ENCODE results near the gene SEC23A. TPM values are rescaled to one million over a fixed set of nuclear protein-coding genes. Genes with fewer than 3 reads are reported as not detected.

SEC23A gene
- total RNA-seq, 4 donors from 2014 or later: 230 to 306 (median 249) TPM

GRCh38 chr14:38993981-38994380 is 109.1 kb downstream of the SEC23A start:
- 30 to 53% methylated on average over 2 of the region's 2 CpGs for WGBS, 2 donors (ENCODE audit: low coverage in 1 of 2)
- H3K4me3 ChIP-seq: no peak overlapping the region

GRCh38 chr14:38992067-38992844 is 110.8 kb downstream of the SEC23A start:
- Histone ChIP-seq H3K9me3 (no peaks in the 10 kb centered on the region), H3K27me3 (no peaks in the 10 kb centered on the region), H3K4me1 (peaks cover 0 to 8% (median 6%) of the 10 kb centered on the region in 3 donors), H3K36me3 (no peaks in the 10 kb centered on the region), H3K4me3 (no peak overlapping the region), H3K27ac (no peak overlapping the region)
- TF ChIP-seq CTCF (IDR thresholded peaks at IDR 0.05): no peak
- no peak for ATAC-seq
- WGBS, 2 donors (ENCODE audit: low coverage in 1 of 2): 70 to 74% methylated on average over 4 of the region's 4 CpGs

More at GRCh38 chr14:38993981-38994380, 109.1 kb downstream of the SEC23A start:
- no peak for TF ChIP-seq POLR2A (IDR thresholded peaks at IDR 0.05)
- TF ChIP-seq CTCF (IDR thresholded peaks at IDR 0.05): no peak
- TF ChIP-seq POLR2AphosphoS5 (IDR thresholded peaks at IDR 0.05): no peak
- no peak for TF ChIP-seq EP300 (IDR thresholded peaks at IDR 0.05)
- Histone ChIP-seq H3K27ac (no peak overlapping the region), H3K4me1 (peaks cover 0 to 8% (median 6%) of the 10 kb centered on the region in 3 donors), H3K36me3 (no peaks in the 10 kb centered on the region), H3K9me3 (no peaks in the 10 kb centered on the region), H3K27me3 (no peaks in the 10 kb centered on the region)
- ATAC-seq: no peak

- TF ChIP-seq EP300 (IDR thresholded peaks at IDR 0.05) (no peak), POLR2A (IDR thresholded peaks at IDR 0.05) (no peak), CTCF (IDR thresholded peaks at IDR 0.05) (no peak), POLR2AphosphoS5 (IDR thresholded peaks at IDR 0.05) (no peak)
- Histone ChIP-seq H3K9me3 (no peaks in the 10 kb centered on the region), H3K27ac (no peak overlapping the region), H3K4me3 (no peak overlapping the region), H3K36me3 (no peaks in the 10 kb centered on the region), H3K27me3 (no peaks in the 10 kb centered on the region), H3K4me1 (peaks cover 0 to 8% (median 6%) of the 10 kb centered on the region in 3 donors)
- 100% methylated on average over 1 of the region's 1 CpG for WGBS, 2 donors (ENCODE audit: low coverage in 1 of 2)
- ATAC-seq: no peak
These were observed 111.7 kb downstream of the SEC23A start for GRCh38 chr14:38991299-38991698.

GRCh38 chr14:38989922-38990546 is 113.0 kb downstream of the SEC23A start:
- no peak overlapping the region for H3K4me3 ChIP-seq
- H3K4me1 ChIP-seq: peaks cover 0 to 7% (median 6%) of the 10 kb centered on the region in 3 donors
- H3K27ac ChIP-seq: peak overlapping the region in 2 of 4 donors; percentile 29 to 31
- H3K9me3 ChIP-seq: no peaks in the 10 kb centered on the region
- H3K36me3 ChIP-seq: no peaks in the 10 kb centered on the region
- 40 to 46% methylated on average over 1 to 2 of the region's 2 CpGs for WGBS, 2 donors (ENCODE audit: low coverage in 1 of 2)
- no peak for ATAC-seq
- no peak for TF ChIP-seq CTCF (IDR thresholded peaks at IDR 0.05)
- no peak for TF ChIP-seq POLR2AphosphoS5 (IDR thresholded peaks at IDR 0.05)
- TF ChIP-seq POLR2A (IDR thresholded peaks at IDR 0.05): no peak
- TF ChIP-seq EP300 (IDR thresholded peaks at IDR 0.05): no peak
- H3K27me3 ChIP-seq: no peaks in the 10 kb centered on the region

- ATAC-seq: no peak
- H3K4me3 ChIP-seq: no peak overlapping the region
- no peaks in the 10 kb centered on the region for H3K9me3 ChIP-seq
- no peaks in the 10 kb centered on the region for H3K27me3 ChIP-seq
- no peak for TF ChIP-seq CTCF (IDR thresholded peaks at IDR 0.05)
- TF ChIP-seq EP300 (IDR thresholded peaks at IDR 0.05): no peak
- no peak for TF ChIP-seq POLR2AphosphoS5 (IDR thresholded peaks at IDR 0.05)
- no peak for TF ChIP-seq POLR2A (IDR thresholded peaks at IDR 0.05)
- H3K36me3 ChIP-seq: no peaks in the 10 kb centered on the region
- no peaks in the 10 kb centered on the region for H3K4me1 ChIP-seq
- 81 to 97% methylated on average over 2 of the region's 2 CpGs for WGBS, 2 donors (ENCODE audit: low coverage in 1 of 2)
- no peak overlapping the region for H3K27ac ChIP-seq
These were observed 115.3 kb downstream of the SEC23A start for GRCh38 chr14:38987781-38988180.
